GM19238 (cell line): ENCODE data around the gene ETFA.

Experiments
- DNase-seq: peaks from one replicate; pipeline ENCODE4 v3.0.0; 2011; ENCODE audit warnings: low spot score; ENCODE audit not compliant: insufficient read length

The ETFA gene

GRCh38 chr15:76221085-76221767, 90.0 kb downstream of the ETFA start:
- DNase-seq = no peak

GRCh38 chr15:76217882-76218217, 93.4 kb downstream of the ETFA start:
- no peak for DNase-seq

- no peak for DNase-seq
Observed at GRCh38 chr15:76217029-76217881, 94.0 kb downstream of the ETFA start.

GRCh38 chr15:76215634-76216033, 95.6 kb downstream of the ETFA start:
- no peak for DNase-seq

GRCh38 chr15:76209942-76210341, 101.3 kb downstream of the ETFA start:
- no peak for DNase-seq

GRCh38 chr15:76209523-76209922, 101.7 kb downstream of the ETFA start:
- DNase-seq = no peak

- no peak for DNase-seq
Observed at GRCh38 chr15:76208786-76209424, 102.4 kb downstream of the ETFA start.

- no peak for DNase-seq
Observed at GRCh38 chr15:76208084-76208785, 103.0 kb downstream of the ETFA start.

GRCh38 chr15:76206325-76206976, 104.8 kb downstream of the ETFA start:
- no peak for DNase-seq

GRCh38 chr15:76204916-76205460, 106.3 kb downstream of the ETFA start:
- DNase-seq = no peak

- no peak for DNase-seq
Observed at GRCh38 chr15:76204109-76204845, 107.0 kb downstream of the ETFA start.

- no peak for DNase-seq
Observed at GRCh38 chr15:76203346-76204108, 107.7 kb downstream of the ETFA start.

GRCh38 chr15:76201536-76202255, 109.6 kb downstream of the ETFA start:
- DNase-seq = no peak

GRCh38 chr15:76200641-76201105, 110.6 kb downstream of the ETFA start:
- DNase-seq = no peak

GRCh38 chr15:76200083-76200465, 111.2 kb downstream of the ETFA start:
- no peak for DNase-seq

GRCh38 chr15:76199106-76200082, 111.9 kb downstream of the ETFA start:
- DNase-seq = no peak

GRCh38 chr15:76198456-76199105, 112.7 kb downstream of the ETFA start:
- no peak for DNase-seq
